ENCODE results near the gene FRAT2. TPM values are rescaled to one million over a fixed set of nuclear protein-coding genes. Genes with fewer than 3 reads are reported as not detected.
"Not testable (repeated sequence)": the region's sequence is repeated elsewhere in the genome, so short reads cannot be mapped to it uniquely, and the experiment has no call there.

FRAT2 gene
- total RNA-seq, 2 donors from 2014 or later = 7.1 to 8.7 TPM

DNA sequence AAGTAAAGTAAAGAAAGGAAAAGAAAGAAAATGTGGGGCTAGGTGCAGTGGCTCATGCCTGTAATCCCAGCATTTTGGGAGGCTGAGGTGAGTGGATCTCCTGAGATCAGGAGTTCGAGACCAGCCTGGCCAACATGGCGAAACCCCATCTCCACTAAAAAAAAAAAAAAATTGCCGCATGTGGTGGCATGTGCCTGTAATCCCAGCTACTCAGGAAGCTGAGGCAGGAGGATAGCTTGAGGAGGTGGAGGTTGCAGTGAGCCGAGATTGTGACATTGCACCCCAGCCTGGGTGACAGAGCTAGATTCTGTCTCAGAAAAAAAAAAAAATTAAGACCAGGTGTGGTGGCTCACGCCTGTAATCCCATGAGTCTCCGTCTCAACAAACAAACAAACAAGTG lies 9.1 kb upstream of the FRAT2 start:
- H3K4me1 Mint-ChIP-seq (ENCODE audit: low read depth in 2 of 2); H3K4me3 Mint-ChIP-seq; H3K9me3 Mint-ChIP-seq; ATAC-seq; DNase-seq (ENCODE audit: low spot score); H3K27ac Mint-ChIP-seq; H3K27me3 Mint-ChIP-seq; H3K36me3 Mint-ChIP-seq: not testable (repeated sequence)

DNA sequence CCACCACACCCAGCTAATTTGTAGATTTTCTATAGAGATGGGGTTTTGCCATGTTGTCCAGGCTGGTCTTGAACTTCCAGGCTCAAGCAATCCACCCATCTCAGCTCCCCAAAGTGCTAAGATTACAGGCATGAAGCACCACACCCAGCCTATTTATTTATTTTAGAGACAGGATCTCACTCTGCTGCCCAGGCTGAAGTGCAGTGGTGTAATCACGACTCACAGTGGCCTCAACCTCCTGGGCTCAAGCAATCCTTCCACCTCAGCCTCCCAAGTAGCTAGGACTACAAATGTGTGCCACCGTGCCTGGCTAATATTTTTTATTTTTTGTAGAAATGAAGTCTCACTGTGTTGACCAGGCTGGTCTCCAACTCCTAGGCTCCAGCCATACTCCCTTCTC lies 6.9 kb upstream of the FRAT2 start:
- Mint-ChIP-seq H3K27ac (no peak overlapping the region), H3K4me1 (ENCODE audit: low read depth in 2 of 2) (no peaks in the 10 kb centered on the region)

DNA sequence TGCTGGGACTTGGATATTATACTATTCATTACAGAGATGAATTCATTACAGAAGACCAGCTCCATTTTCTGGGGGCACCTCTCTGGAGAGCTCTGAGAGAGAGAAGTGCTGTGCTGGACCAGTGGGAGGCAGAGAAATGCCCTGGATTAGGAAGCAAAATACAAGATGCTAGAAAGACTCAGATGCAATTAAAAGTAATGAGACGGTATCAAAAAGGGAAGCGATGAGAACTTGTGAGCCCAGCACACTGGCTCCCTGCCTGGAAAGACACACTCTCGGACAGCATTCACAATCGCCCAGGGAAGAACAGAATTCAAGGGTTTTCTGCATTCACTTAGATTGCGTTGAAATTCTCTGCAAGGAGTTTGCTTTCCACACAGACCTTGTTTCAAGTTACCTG lies 3.5 kb upstream of the FRAT2 start:
- ATAC-seq (no peak), DNase-seq (ENCODE audit: low spot score) (no peak)
- Mint-ChIP-seq H3K9me3 (no peaks in the 10 kb centered on the region), H3K4me1 (ENCODE audit: low read depth in 2 of 2) (peaks cover 7 to 8% of the 10 kb centered on the region in 2 donors), H3K36me3 (no peaks in the 10 kb centered on the region), H3K4me3 (no peak overlapping the region), H3K27me3 (no peaks in the 10 kb centered on the region), H3K27ac (peak overlapping the region in 1 of 2 donors; percentile 18)

More for the DNA sequence above, 6.9 kb upstream of the FRAT2 start:
- DNase-seq (ENCODE audit: low spot score) (no peak), ATAC-seq (no peak)
- H3K27me3 Mint-ChIP-seq = no peaks in the 10 kb centered on the region
- H3K36me3 Mint-ChIP-seq = no peaks in the 10 kb centered on the region
- no peaks in the 10 kb centered on the region for H3K9me3 Mint-ChIP-seq
- H3K4me3 Mint-ChIP-seq = no peak overlapping the region

DNA sequence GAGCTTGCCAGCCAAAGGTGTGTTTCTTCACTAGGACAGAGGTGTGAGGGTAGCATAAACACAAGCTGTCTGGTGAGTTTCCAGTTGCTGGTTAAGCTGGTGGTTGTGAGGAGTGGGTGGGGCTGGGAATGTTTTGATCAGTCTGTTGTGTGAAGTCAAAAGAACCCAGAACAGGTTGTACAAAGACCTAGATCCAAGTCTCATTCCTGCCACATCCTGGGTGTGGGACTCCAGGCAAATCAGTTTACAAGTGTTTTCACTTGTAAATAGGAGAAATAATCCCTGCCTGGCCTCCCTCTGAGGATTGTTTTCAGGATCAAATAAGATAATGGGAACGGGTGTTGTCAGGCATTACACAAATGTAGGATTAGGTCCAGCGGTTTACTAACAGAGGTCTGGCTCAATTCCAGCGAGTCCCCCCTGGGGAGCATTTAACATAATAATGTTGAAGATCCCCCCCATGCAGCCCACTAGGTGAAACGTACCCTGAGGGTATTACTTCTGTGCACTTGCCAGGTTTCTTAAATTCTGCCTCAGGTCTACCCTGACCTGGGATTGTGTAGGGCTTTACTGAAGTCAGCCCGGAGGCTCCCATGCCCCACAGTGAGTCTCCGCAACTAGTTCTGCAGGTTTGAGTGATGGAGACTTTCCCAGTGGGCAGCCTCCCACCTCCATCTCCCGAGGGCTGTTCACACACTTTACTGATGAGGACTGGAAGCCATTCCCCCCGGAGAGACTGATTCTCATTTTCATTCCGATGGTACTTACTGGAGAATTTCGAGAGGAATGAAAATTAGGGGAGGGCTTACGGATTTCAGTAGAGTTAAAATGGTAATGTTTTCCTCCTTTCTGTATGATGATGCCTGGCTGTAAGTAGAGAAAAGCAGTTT lies 2.7 kb upstream of the FRAT2 start:
- ATAC-seq (no peak), DNase-seq (ENCODE audit: low spot score) (no peak)
- no peaks in the 10 kb centered on the region for H3K36me3 Mint-ChIP-seq
- peak overlapping the region; percentile 60 for H3K4me3 Mint-ChIP-seq
- H3K27ac Mint-ChIP-seq = peak overlapping the region in 1 of 2 donors; percentile 18
- no peaks in the 10 kb centered on the region for H3K9me3 Mint-ChIP-seq
- H3K27me3 Mint-ChIP-seq = no peaks in the 10 kb centered on the region
- H3K4me1 Mint-ChIP-seq (ENCODE audit: low read depth in 2 of 2) = peaks cover 16 to 17% of the 10 kb centered on the region in 2 donors

DNA sequence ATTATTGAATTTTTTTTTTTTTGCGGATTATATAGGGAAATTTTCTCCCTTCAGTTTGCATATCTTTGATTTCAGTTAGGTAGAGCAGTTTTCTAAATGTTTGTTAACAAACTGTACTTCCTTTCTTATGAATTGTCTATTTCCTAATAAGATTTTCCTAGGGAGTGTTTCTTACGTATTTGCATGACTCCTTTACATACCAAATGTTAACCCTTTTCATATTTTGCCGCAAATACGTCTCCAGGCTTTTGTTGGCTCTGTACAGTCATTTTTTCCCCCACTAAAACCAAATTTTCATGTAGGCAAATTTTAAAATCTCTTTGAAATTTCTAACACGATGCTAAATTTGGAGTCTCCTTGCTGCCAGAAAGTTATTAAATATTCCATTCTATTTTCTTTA lies 1.9 kb upstream of the FRAT2 start:
- H3K36me3 Mint-ChIP-seq = no peaks in the 10 kb centered on the region
- ATAC-seq (no peak), DNase-seq (ENCODE audit: low spot score) (no peak)
- peak overlapping the region; percentile 60 for H3K4me3 Mint-ChIP-seq
- no peaks in the 10 kb centered on the region for H3K9me3 Mint-ChIP-seq
- no peaks in the 10 kb centered on the region for H3K27me3 Mint-ChIP-seq
- peaks cover 19 to 22% of the 10 kb centered on the region in 2 donors for H3K4me1 Mint-ChIP-seq (ENCODE audit: low read depth in 2 of 2)
- no peak overlapping the region for H3K27ac Mint-ChIP-seq

DNA sequence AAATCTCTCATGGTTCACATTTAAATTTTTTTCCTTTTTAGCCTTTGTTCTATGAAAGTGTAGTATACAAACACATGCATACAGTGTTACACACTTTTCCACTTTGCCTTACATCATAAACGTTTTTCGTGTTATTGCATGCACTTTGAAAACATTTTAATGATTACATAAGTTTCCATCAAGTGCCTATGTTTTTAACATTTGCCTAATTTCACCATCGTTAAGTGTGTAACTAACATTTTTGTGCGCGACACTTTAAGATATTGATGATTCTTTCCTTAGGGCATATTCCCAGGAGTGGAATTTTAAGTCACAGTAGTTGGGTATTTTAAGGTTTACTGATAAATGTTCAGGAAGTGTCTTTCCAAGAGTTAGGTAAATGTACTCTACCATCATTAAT lies 1.5 kb upstream of the FRAT2 start:
- Mint-ChIP-seq H3K4me1 (ENCODE audit: low read depth in 2 of 2) (peaks cover 23 to 27% of the 10 kb centered on the region in 2 donors), H3K36me3 (no peaks in the 10 kb centered on the region), H3K27ac (no peak overlapping the region), H3K4me3 (peak overlapping the region; percentile 60), H3K27me3 (no peaks in the 10 kb centered on the region), H3K9me3 (no peaks in the 10 kb centered on the region)
- DNase-seq (ENCODE audit: low spot score) = no peak
- ATAC-seq = no peak

DNA sequence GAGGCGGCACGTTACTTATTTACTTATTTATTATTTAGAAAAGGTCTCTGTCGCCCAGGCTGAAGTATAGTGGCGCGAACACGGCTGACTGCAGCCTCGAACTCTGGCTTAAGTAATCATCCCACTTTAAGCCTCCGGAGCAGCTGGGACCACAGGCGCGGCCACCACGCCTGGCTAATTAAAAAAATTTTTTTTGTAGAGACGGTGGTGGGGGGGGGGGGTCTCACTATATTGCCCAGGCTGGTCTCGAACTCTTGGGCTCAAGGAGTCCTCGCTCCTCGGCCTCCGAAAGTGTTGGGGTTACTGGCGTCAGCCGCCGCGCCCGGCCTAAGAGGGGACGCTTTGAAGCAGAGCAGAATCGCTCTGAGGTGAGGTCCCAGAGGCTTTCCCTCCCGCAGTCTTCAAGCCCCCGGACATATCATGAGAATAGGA lies 675 bp upstream of the FRAT2 start:
- Mint-ChIP-seq H3K4me1 (ENCODE audit: low read depth in 2 of 2) (peaks cover 23 to 27% of the 10 kb centered on the region in 2 donors), H3K9me3 (no peaks in the 10 kb centered on the region), H3K27me3 (no peaks in the 10 kb centered on the region), H3K36me3 (no peaks in the 10 kb centered on the region), H3K4me3 (no peak overlapping the region), H3K27ac (no peak overlapping the region)
- DNase-seq (ENCODE audit: low spot score) = no peak
- no peak for ATAC-seq

DNA sequence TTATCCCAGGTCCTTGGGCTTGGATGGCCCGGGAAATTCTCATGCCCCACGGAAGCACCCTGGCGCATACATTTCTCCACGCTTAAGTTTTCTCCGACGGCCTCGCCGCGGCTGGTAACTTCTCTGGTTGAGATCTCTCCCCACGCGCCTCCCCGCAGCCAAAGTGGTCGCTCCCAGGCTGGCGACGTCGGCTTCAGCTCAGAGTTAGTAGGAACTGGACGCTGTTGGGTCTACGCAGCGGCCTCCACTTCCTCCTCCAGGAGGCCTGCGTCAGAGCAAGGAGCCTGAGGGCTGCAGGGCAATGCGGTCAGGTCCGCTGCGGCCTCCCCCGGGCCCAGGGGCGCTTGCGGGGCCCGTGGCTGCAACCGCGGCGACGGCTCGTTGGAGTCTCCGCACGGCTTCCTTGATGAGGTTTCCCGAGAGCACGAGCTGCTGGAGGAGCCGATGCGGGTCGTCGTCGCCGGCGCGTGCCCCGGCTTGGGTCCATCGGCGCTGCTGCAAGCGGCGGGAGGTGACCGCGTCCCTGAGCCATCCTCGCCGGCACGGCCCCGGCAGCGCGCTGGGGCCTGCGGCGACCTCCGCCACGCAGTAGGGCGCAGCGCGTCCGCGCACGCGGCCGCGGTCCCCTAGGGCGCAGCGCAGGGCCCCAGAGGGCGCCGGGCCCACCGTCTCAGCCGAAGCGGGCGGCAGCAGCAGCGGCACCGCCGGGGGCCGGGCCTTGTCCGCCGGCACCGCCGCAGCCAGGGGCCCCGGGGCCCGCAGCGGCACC lies 744 bp downstream of the FRAT2 start:
- Mint-ChIP-seq H3K4me3 (peak overlapping the region; percentile 95), H3K27ac (peak overlapping the region; percentile 81 to 86), H3K36me3 (no peaks in the 10 kb centered on the region), H3K9me3 (no peaks in the 10 kb centered on the region), H3K4me1 (ENCODE audit: low read depth in 2 of 2) (peaks cover 30 to 41% of the 10 kb centered on the region in 2 donors), H3K27me3 (no peaks in the 10 kb centered on the region)
- peak; percentile 68 for DNase-seq (ENCODE audit: low spot score)
- ATAC-seq = peak; percentile 37 to 56

DNA sequence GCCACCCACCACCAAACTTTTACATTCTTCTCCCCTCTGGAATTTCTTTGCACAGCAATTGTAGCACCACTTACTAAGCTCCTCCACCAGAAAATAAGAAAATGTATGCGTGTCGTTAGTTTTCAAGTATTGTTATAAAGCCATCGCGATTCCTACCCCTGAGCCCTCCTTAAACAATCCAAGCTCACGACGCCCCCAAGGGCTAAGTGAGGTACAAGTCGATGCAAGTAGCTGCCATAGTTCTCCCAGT lies 1.3 kb downstream of the FRAT2 start:
- no peaks in the 10 kb centered on the region for H3K27me3 Mint-ChIP-seq
- peak overlapping the region; percentile 81 to 86 for H3K27ac Mint-ChIP-seq
- DNase-seq (ENCODE audit: low spot score) = no peak
- H3K36me3 Mint-ChIP-seq = no peaks in the 10 kb centered on the region
- peak overlapping the region; percentile 95 for H3K4me3 Mint-ChIP-seq
- ATAC-seq = no peak
- H3K9me3 Mint-ChIP-seq = no peaks in the 10 kb centered on the region
- peaks cover 31 to 46% of the 10 kb centered on the region in 2 donors for H3K4me1 Mint-ChIP-seq (ENCODE audit: low read depth in 2 of 2)

DNA sequence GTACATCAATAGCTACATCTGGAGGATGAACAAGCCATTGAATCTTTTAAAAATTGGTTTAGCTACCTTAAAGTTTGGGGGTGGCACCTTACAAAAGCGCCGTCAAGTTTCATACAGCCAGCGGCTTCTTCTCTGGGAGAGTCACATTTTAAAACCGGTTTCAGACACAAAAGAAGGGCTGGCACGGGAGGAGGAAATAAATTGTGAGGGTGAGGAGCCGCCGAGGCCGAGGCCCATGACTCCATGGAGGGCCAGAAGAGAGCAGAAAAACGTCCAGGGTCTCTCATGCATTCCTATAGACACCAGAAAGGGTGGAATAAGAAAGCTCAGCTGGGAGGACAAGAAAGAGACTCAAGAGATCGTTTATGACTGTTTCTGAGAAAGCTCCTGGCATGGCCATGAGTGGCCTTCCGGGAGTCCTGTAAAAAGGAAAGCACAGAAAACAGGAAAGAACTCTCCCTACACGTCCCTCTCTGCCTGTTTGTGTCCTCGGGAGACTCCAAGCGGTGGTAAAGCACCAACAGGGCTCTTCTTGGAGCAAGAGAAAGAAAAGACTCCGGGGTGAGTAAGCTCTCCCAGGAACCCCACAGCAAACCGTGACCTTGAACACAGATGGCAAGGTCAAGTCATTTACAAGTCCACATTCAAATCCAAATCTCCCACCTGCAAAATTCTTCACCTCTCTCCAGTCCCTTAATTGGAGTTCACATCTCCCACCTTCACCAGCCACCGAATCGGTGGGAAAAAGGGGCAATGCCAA lies 1.8 kb downstream of the FRAT2 start:
- DNase-seq (ENCODE audit: low spot score) (no peak), ATAC-seq (no peak)
- Mint-ChIP-seq H3K4me1 (ENCODE audit: low read depth in 2 of 2) (peaks cover 36 to 51% of the 10 kb centered on the region in 2 donors), H3K27ac (peak overlapping the region; percentile 81 to 86), H3K27me3 (no peaks in the 10 kb centered on the region), H3K4me3 (peak overlapping the region; percentile 95), H3K9me3 (no peaks in the 10 kb centered on the region), H3K36me3 (no peaks in the 10 kb centered on the region)

DNA sequence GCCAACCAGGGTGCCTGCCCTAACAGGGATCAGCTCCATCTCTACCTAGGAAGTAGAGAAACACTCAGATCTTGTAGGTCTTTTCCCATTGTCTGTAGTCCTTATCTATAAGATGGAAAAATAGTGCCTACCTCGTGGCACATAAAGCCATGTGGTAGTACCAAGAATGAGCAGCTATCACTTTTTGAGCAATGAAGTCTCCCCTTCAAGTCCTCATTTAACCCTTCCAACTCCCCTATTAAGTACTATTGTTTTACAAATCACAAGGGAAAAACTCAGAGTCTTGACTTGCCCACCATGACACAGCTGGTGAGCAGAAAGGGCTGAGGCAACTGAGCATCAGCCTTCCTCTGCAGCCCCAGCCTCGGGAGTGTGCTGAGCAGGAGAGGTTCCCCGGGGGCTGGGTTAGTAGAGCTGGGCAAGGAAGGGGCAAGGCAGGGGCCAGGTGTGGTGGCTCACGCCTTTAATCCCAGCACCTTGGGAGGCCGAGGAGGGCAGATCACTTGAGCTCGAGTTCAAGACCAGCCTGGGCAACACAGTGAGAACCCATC lies 3.3 kb downstream of the FRAT2 start:
- Mint-ChIP-seq H3K36me3 (no peaks in the 10 kb centered on the region), H3K27me3 (no peaks in the 10 kb centered on the region), H3K27ac (peak overlapping the region in 1 of 2 donors; percentile 9), H3K9me3 (no peaks in the 10 kb centered on the region), H3K4me3 (peak overlapping the region; percentile 43), H3K4me1 (ENCODE audit: low read depth in 2 of 2) (peaks cover 44 to 60% of the 10 kb centered on the region in 2 donors)
- ATAC-seq = no peak
- no peak for DNase-seq (ENCODE audit: low spot score)

DNA sequence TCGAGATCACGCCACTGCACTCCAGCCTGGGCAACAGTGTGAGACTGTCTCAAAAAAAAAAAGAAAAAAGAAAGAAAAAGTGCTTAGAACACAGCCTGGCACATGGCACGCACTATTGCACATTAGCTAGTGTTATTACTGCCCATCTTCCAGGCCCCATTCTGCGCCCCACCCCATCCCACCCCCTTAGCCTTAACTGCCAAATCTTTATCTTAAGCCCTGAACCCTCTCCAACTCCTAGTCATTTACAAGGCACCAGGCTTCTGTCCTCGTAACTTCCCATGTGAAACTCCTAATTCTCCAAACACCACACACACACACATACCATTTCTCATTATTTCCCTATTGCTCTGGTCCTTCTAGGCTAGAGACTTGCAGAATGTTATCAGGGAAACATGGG lies 4.8 kb downstream of the FRAT2 start:
- Mint-ChIP-seq H3K4me3 (no peak overlapping the region), H3K4me1 (ENCODE audit: low read depth in 2 of 2) (peaks cover 47 to 67% of the 10 kb centered on the region in 2 donors), H3K9me3 (no peaks in the 10 kb centered on the region), H3K27me3 (no peaks in the 10 kb centered on the region), H3K36me3 (no peaks in the 10 kb centered on the region), H3K27ac (no peak overlapping the region)
- DNase-seq (ENCODE audit: low spot score) (no peak), ATAC-seq (no peak)

DNA sequence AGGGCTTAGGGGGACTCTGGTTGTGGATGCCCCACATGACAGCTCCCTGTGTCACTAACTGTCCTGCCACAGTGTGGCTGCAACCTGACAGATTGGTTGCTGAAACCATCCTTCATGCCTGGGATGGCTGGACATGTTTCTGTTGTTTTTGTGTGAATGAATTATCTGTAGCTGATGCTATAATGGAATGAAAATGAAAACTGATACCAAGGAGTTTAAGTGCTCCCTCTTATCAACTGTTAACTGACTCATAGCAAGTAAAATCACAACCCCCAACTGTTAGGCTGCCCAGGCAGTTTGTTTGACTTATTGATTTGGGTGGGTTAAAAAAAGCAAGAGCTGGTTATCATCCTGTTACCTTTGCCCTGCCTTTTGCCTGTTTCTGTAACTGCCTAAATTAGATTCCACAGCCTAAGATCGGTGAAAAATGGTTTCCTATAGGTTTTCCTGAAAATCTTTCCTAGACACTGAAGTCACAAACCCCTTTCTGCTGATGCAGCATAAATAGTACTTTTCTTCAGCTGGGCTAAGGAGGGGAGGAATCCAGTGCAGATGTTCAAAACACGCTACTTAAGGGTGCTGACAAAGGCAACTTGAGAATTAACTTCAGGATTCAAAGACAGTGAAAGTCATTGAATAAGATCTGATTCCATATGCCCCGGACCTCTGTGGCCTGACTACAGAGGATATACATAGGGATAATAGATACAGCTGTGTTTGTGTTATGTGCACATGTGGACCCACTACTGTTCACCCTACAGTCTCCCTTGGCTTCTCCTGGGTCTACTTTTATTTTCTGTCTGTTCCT lies 5.7 kb downstream of the FRAT2 start:
- Mint-ChIP-seq H3K9me3 (no peaks in the 10 kb centered on the region), H3K4me1 (ENCODE audit: low read depth in 2 of 2) (peaks cover 47 to 67% of the 10 kb centered on the region in 2 donors), H3K4me3 (no peak overlapping the region), H3K36me3 (no peaks in the 10 kb centered on the region), H3K27ac (peak overlapping the region; percentile 29 to 58), H3K27me3 (no peaks in the 10 kb centered on the region)
- DNase-seq (ENCODE audit: low spot score) (peak; percentile 38), ATAC-seq (no peak)
